HCT116 (cell line): ENCODE measurements around the gene OOSP1.

Source experiments
- POLR2A ChIP-seq: IDR thresholded peaks from 2 replicates; pipeline ENCODE4 v1.7.0; 2011; ENCODE audit warnings: borderline replicate concordance; ENCODE audit not compliant: insufficient read depth, insufficient read length; ENCODE audit errors: extremely low read depth
- SP1 ChIP-seq: IDR thresholded peaks from 2 replicates; pipeline ENCODE4 v1.6.1; 2012; ENCODE audit warnings: low read depth
- TCF7L2 ChIP-seq: IDR thresholded peaks from 2 replicates; pipeline ENCODE4 v1.7.0; 2011; ENCODE audit warnings: borderline replicate concordance, inconsistent platforms; ENCODE audit not compliant: insufficient read depth, insufficient read length; ENCODE audit errors: extremely low read depth
- TF ChIP-seq, protein P1 (sequence below), 3 experiments: fragments of 200-600 bp in 1 of 3; sonication (generic) in 1 of 3; IDR thresholded peaks in 2 of 3; conservative IDR thresholded peaks in 1 of 3; 2 replicates each; pipeline ENCODE4 v1.5.1; 2012 to 2017; ENCODE audit warnings: low read depth in 2 of 3, low read length in 2 of 3, antibody characterized with exemption in 1 of 3, borderline replicate concordance in 1 of 3, control low read depth in 1 of 3, mild to moderate bottlenecking in 1 of 3, mixed read lengths in 1 of 3, mixed run types in 1 of 3, moderate library complexity in 1 of 3; ENCODE audit not compliant: insufficient read depth in 1 of 3
- TF ChIP-seq, protein P2 (sequence below): IDR thresholded peaks from 2 replicates; pipeline ENCODE4 v1.6.1; 2011; ENCODE audit warnings: mild to moderate bottlenecking, low read length, moderate library complexity; ENCODE audit not compliant: insufficient replicate concordance; ENCODE audit errors: extremely low read depth

DNA sequence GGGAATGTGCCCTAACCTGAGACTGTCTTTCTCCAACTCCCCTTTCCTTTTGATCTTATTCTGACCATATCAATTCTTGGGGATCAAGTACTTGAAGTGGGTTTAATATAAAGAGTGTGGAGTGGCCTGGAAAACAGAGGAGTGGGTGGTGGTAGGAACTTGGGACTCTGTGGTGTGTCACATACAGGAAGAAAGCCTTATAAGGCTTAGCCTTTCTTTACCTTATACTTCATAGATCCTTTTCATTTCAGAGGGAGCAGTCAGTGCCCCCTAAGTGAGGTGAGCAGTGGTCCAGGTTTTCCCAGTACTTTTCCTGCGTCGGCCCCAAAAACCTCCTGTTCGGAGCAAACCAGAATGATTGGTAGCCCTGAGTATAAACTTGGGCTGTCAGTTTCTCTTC lies 486 bp downstream of the OOSP1 start:
- TF ChIP-seq, protein P1, sequence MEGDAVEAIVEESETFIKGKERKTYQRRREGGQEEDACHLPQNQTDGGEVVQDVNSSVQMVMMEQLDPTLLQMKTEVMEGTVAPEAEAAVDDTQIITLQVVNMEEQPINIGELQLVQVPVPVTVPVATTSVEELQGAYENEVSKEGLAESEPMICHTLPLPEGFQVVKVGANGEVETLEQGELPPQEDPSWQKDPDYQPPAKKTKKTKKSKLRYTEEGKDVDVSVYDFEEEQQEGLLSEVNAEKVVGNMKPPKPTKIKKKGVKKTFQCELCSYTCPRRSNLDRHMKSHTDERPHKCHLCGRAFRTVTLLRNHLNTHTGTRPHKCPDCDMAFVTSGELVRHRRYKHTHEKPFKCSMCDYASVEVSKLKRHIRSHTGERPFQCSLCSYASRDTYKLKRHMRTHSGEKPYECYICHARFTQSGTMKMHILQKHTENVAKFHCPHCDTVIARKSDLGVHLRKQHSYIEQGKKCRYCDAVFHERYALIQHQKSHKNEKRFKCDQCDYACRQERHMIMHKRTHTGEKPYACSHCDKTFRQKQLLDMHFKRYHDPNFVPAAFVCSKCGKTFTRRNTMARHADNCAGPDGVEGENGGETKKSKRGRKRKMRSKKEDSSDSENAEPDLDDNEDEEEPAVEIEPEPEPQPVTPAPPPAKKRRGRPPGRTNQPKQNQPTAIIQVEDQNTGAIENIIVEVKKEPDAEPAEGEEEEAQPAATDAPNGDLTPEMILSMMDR (IDR thresholded peaks at IDR 0.05 in 2 of 3, conservative IDR thresholded peaks at IDR 0.05 in 1 of 3; ENCODE audit: borderline replicate concordance in 1 of 3, insufficient read depth in 1 of 3, low read depth in 2 of 3, low read length in 2 of 3), result no peak
- no peak for TF ChIP-seq SP1
- no peak for TF ChIP-seq POLR2A
- no peak for TF ChIP-seq TCF7L2
- TF ChIP-seq, protein P2, sequence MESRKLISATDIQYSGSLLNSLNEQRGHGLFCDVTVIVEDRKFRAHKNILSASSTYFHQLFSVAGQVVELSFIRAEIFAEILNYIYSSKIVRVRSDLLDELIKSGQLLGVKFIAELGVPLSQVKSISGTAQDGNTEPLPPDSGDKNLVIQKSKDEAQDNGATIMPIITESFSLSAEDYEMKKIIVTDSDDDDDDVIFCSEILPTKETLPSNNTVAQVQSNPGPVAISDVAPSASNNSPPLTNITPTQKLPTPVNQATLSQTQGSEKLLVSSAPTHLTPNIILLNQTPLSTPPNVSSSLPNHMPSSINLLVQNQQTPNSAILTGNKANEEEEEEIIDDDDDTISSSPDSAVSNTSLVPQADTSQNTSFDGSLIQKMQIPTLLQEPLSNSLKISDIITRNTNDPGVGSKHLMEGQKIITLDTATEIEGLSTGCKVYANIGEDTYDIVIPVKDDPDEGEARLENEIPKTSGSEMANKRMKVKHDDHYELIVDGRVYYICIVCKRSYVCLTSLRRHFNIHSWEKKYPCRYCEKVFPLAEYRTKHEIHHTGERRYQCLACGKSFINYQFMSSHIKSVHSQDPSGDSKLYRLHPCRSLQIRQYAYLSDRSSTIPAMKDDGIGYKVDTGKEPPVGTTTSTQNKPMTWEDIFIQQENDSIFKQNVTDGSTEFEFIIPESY, result no peak
